K562 (cell line): ENCODE results near the gene TP73. TPM values are rescaled to one million over a fixed set of nuclear protein-coding genes. Genes with fewer than 3 reads are reported as not detected.

Source experiments
- BRF1 ChIP-seq: IDR thresholded peaks from 3 replicates; pipeline ENCODE4 v1.6.1; 2011; ENCODE audit warnings: borderline replicate concordance, mild to moderate bottlenecking; ENCODE audit not compliant: insufficient read length; ENCODE audit errors: extremely low read depth
- CLOCK ChIP-seq: fragments of 250-450 bp; sonication (Bioruptor Pico); IDR thresholded peaks from 2 replicates; pipeline ENCODE4 v1.4.0; 2020; ENCODE audit warnings: mild to moderate bottlenecking, moderate library complexity, borderline replicate concordance
- DIDO1 ChIP-seq: fragments of 450-650 bp; IDR thresholded peaks from 2 replicates; pipeline ENCODE4 v1.6.1; 2016; ENCODE audit warnings: low read depth, missing biosample characterization, missing genetic modification characterization
- HCFC1 ChIP-seq: IDR thresholded peaks from 2 replicates; pipeline ENCODE4 v1.6.1; 2012; ENCODE audit warnings: low read depth, low read length, improper control_type of control experiment
- JUN ChIP-seq, 2 experiments: sonication (generic) in 1 of 2; formaldehyde crosslinking in 1 of 2; IDR thresholded peaks; 2 replicates each; pipeline versions ENCODE4 v1.6.1 to v1.8.0; 2012 to 2022; ENCODE audit warnings: borderline replicate concordance in 2 of 2, mild to moderate bottlenecking in 2 of 2, improper control_type of control experiment in 1 of 2, low read depth in 1 of 2, low read length in 1 of 2, missing genetic modification reagents in 1 of 2
- KDM4B ChIP-seq, 2 experiments: fragments of 450-650 bp in 1 of 2; sonication (generic) in 1 of 2; IDR thresholded peaks; 2 replicates each; pipeline ENCODE4 v1.6.1; 2016 to 2017; ENCODE audit warnings: borderline replicate concordance in 2 of 2, antibody characterized with exemption in 1 of 2, low read depth in 1 of 2, mild to moderate bottlenecking in 1 of 2
- LCOR ChIP-seq: sonication (generic); formaldehyde crosslinking; IDR thresholded peaks from 2 replicates; pipeline ENCODE4 v1.8.0; 2022; ENCODE audit warnings: mild to moderate bottlenecking, missing genetic modification reagents
- MNT ChIP-seq, 2 experiments: fragments of 450-650 bp; conservative IDR thresholded peaks; 2 replicates each; pipeline ENCODE4 v1.6.1; 2017; ENCODE audit warnings: mild to moderate bottlenecking in 2 of 2, moderate library complexity in 2 of 2
- MTA1 ChIP-seq: fragments of 450-650 bp; IDR thresholded peaks from 2 replicates; pipeline ENCODE4 v1.6.1; 2017; ENCODE audit warnings: borderline replicate concordance
- MTA3 ChIP-seq: fragments of 450-650 bp; formaldehyde crosslinking; IDR thresholded peaks from 2 replicates; pipeline ENCODE4 v1.6.1; 2017; ENCODE audit warnings: mild to moderate bottlenecking, borderline replicate concordance
- NRF1 ChIP-seq, 2 experiments: fragments of 450-650 bp; IDR thresholded peaks in 1 of 2; conservative IDR thresholded peaks in 1 of 2; 2 replicates each; pipeline ENCODE4 v1.6.1; 2014; ENCODE audit warnings: mild to moderate bottlenecking in 2 of 2
- PCBP2 ChIP-seq: fragments of 200-400 bp; formaldehyde crosslinking; IDR thresholded peaks from 2 replicates; pipeline ENCODE4 v1.6.1; 2018; ENCODE audit warnings: low read length, low read depth, mild to moderate bottlenecking, moderate library complexity; ENCODE audit not compliant: poor library complexity, severe bottlenecking
- RB1 ChIP-seq: fragments of 450-650 bp; IDR thresholded peaks from 2 replicates; pipeline ENCODE4 v1.6.1; 2017; ENCODE audit warnings: low read depth, mild to moderate bottlenecking
- RBM22 ChIP-seq: fragments of 200-400 bp; formaldehyde crosslinking; IDR thresholded peaks from 2 replicates; pipeline ENCODE4 v1.6.1; 2018; ENCODE audit warnings: low read length, low read depth; ENCODE audit not compliant: poor library complexity, severe bottlenecking
- SMARCA4 ChIP-seq: fragments of 450-650 bp; IDR thresholded peaks from 2 replicates; pipeline ENCODE4 v1.6.1; 2016
- UBTF ChIP-seq, 2 experiments: IDR thresholded peaks; 2 replicates each; pipeline ENCODE4 v1.6.1; 2012; ENCODE audit warnings: improper control_type of control experiment in 2 of 2, low read depth in 2 of 2, low read length in 2 of 2, borderline replicate concordance in 1 of 2
- YY1 ChIP-seq, 3 experiments: IDR thresholded peaks; 2 replicates each; pipeline ENCODE4 v1.6.1; 2011; ENCODE audit warnings: low read length in 2 of 3, mild to moderate bottlenecking in 2 of 3, moderate library complexity in 2 of 3, borderline replicate concordance in 1 of 3, control low read depth in 1 of 3, low read depth in 1 of 3; ENCODE audit not compliant: insufficient read depth in 3 of 3, insufficient replicate concordance in 2 of 3, control insufficient read depth in 1 of 3, insufficient read length in 1 of 3; ENCODE audit errors: extremely low read depth in 1 of 3
- polyA plus RNA-seq, 8 experiments: library from polyadenylated mRNA; depleted of rRNA in 4 of 8; stranded (reverse) in 5 of 8; unstranded in 3 of 8; fragments of >200 nt; fragmentation: Nextera tagmentation in 2 of 8; fragmentation: Illumina TruSeq in 1 of 8; extraction: Ambion mirVana in 2 of 8; extraction: Trizol in 1 of 8; gene quantifications; 2 replicates each; pipeline versions ENCODE4 v1.2.1 to v1.2.3, GENCODE V29; 2011 to 2014; ENCODE audit warnings: inconsistent platforms in 1 of 8, missing spikeins in 1 of 8
- total RNA-seq, 7 experiments: library from RNA; depleted of rRNA in 6 of 7; stranded (reverse); fragments of >200 nt in 6 of 7; fragmentation: Illumina TruSeq in 2 of 7; extraction: Trizol in 2 of 7; gene quantifications; 2 replicates each; pipeline versions ENCODE4 v1.2.1 to v1.2.3, GENCODE V29; 2011 to 2021; ENCODE audit warnings: low replicate concordance in 1 of 7

TP73 gene
- total and polyA plus RNA-seq, 9 of the 15 experiments (the other 6 are each of a cell fraction or from before 2014, with no cell fraction given), result 0.07 to 1.6 (median 0.40) TPM; not detected in 2

GRCh38 chr1:3775490-3776230 lies 123.3 kb downstream of the TP73 start (continued):
- peak; percentile 94 to 96 for TF ChIP-seq MNT (conservative IDR thresholded peaks at IDR 0.05)
- TF ChIP-seq DIDO1 (tag), result 0 out of 2 replicates have a peak, but pooled peaks have one; percentile 54
- peak in 1 of 2 experiments; percentile 27; a peak in 1 of 4 replicates for TF ChIP-seq KDM4B (IDR thresholded peaks at IDR 0.05; ENCODE audit: borderline replicate concordance in 2 of 2, low read depth in 1 of 2)
- TF ChIP-seq UBTF (IDR thresholded peaks at IDR 0.05; ENCODE audit: borderline replicate concordance in 1 of 2, low read depth in 2 of 2, low read length in 2 of 2), result peak; percentile 56 to 73; a peak in 2 of 4 replicates
- peak; percentile 61; the same call in 1 of the 2 replicates for TF ChIP-seq JUN (IDR thresholded peaks at IDR 0.05; ENCODE audit: borderline replicate concordance, low read depth, low read length)
- no peak; the same call in 1 of the 2 replicates for TF ChIP-seq JUN (CRISPR knock-in tag; IDR thresholded peaks at IDR 0.05; ENCODE audit: borderline replicate concordance)
- peak; percentile 46; the same call in 1 of the 2 replicates for TF ChIP-seq HCFC1
- TF ChIP-seq SMARCA4, result peak; percentile 32; the same call in 1 of the 2 replicates
- TF ChIP-seq NRF1 (conservative IDR thresholded peaks at IDR 0.05 in 1 of 2, IDR thresholded peaks at IDR 0.05 in 1 of 2), result peak in 1 of 2 experiments; percentile 42; a peak in 3 of 4 replicates
- TF ChIP-seq RB1, result peak; percentile 44; the same call in 1 of the 2 replicates
- peak; percentile 61; the same call in 1 of the 2 replicates for TF ChIP-seq MTA1
- TF ChIP-seq RBM22, result peak; percentile 88
- TF ChIP-seq YY1 (IDR thresholded peaks at IDR 0.05; ENCODE audit: borderline replicate concordance in 1 of 3, control insufficient read depth in 1 of 3, extremely low read depth in 1 of 3, insufficient read depth in 3 of 3, insufficient read length in 1 of 3, insufficient replicate concordance in 2 of 3, low read depth in 1 of 3, low read length in 2 of 3), result peak in 2 of 3 experiments; percentile 10 to 27
- 0 out of 2 replicates have a peak, but pooled peaks have one; percentile 72 for TF ChIP-seq LCOR (CRISPR knock-in tag)
- no peak for TF ChIP-seq PCBP2
- TF ChIP-seq BRF1, result no peak
- TF ChIP-seq CLOCK (CRISPR knock-in tag), result no peak
- peak; percentile 88 for TF ChIP-seq MTA3
